Measurements from ENCODE around the gene SEC62.

DNA sequence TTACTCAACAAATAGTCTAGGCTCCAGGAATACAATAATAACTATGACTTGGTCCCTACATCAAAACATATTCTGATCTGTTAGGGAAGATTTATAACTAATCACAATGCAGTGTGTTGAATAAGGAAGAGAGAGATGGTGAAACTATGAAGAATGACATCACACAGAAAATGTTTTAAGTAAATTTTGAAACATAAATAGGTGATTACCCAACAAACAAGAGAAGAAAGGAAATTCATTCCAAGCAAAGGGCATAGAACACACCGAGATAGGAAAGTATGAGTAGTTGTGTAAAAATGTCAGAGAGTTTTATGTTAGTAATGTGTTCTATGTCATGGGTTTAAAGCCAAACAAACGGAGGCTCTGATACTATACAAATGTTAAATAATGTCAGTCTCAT is 13.4 kb downstream of the SEC62 start:
- TF ChIP-seq, protein P1, sequence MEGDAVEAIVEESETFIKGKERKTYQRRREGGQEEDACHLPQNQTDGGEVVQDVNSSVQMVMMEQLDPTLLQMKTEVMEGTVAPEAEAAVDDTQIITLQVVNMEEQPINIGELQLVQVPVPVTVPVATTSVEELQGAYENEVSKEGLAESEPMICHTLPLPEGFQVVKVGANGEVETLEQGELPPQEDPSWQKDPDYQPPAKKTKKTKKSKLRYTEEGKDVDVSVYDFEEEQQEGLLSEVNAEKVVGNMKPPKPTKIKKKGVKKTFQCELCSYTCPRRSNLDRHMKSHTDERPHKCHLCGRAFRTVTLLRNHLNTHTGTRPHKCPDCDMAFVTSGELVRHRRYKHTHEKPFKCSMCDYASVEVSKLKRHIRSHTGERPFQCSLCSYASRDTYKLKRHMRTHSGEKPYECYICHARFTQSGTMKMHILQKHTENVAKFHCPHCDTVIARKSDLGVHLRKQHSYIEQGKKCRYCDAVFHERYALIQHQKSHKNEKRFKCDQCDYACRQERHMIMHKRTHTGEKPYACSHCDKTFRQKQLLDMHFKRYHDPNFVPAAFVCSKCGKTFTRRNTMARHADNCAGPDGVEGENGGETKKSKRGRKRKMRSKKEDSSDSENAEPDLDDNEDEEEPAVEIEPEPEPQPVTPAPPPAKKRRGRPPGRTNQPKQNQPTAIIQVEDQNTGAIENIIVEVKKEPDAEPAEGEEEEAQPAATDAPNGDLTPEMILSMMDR (conservative IDR thresholded peaks at IDR 0.05; ENCODE audit: low read length), result no peak
- TF ChIP-seq EZH2phosphoT487 (IDR thresholded peaks at IDR 0.05; ENCODE audit: borderline replicate concordance, low read depth, low read length), result no peak

Measured in OCI-LY7 (cell line).